Esophagus muscularis mucosa (tissue), 4 donors: Measurements from ENCODE around the gene MUC5B. TPM values are rescaled to one million over a fixed set of nuclear protein-coding genes. Genes with fewer than 3 reads are reported as not detected.

Source experiments
- DNase-seq: peaks from one replicate; pipeline ENCODE4 v3.0.0-alpha.2; 2017; ENCODE audit errors: extremely low spot score
- H3K27ac ChIP-seq, 4 donors: fragments of 200-600 bp; sonication (generic); replicated peaks in 1 of 4; 1 replicate in 3 of 4; 2 replicates in 1 of 4; pipeline ENCODE4 v1.5.1; 2016 to 2019; ENCODE audit warnings: mild to moderate bottlenecking in 1 of 4
- H3K27me3 ChIP-seq, 4 donors: fragments of 200-600 bp; sonication (generic); one replicate each; pipeline versions ENCODE4 v1.5.1 to v1.6.0; 2016 to 2019
- H3K36me3 ChIP-seq, 4 donors: fragments of 200-600 bp; sonication (generic); one replicate each; pipeline ENCODE4 v1.5.1; 2016 to 2019
- H3K4me1 ChIP-seq, 4 donors: fragments of 200-600 bp; sonication (generic); one replicate each; pipeline ENCODE4 v1.5.1; 2016 to 2019
- H3K4me3 ChIP-seq, 4 donors: fragments of 200-600 bp; sonication (generic); 1 replicate in 2 of 4; 2 replicates in 2 of 4; pipeline ENCODE4 v1.5.1; 2016 to 2019; ENCODE audit warnings: mild to moderate bottlenecking in 4 of 4, moderate library complexity in 1 of 4
- H3K9me3 ChIP-seq, 4 donors: fragments of 200-600 bp; sonication (generic); 1 replicate in 3 of 4; 2 replicates in 1 of 4; pipeline ENCODE4 v1.5.1; 2016 to 2019
- EP300 ChIP-seq: sonication (generic); formaldehyde crosslinking; IDR thresholded peaks from one replicate; pipeline ENCODE4 v1.6.1; 2017; ENCODE audit warnings: antibody characterized with exemption
- POLR2A ChIP-seq: fragments of 450-650 bp; IDR thresholded peaks from one replicate; pipeline ENCODE4 v1.6.1; 2017; ENCODE audit warnings: antibody characterized with exemption, moderate library complexity, mild to moderate bottlenecking, low read depth
- POLR2AphosphoS5 ChIP-seq, 2 donors: sonication (generic); formaldehyde crosslinking; IDR thresholded peaks; one replicate each; pipeline ENCODE4 v1.6.1; 2017; ENCODE audit warnings: antibody characterized with exemption in 2 of 2
- WGBS: methylation state at CpG from one replicate; pipeline ENCODE4 v1.1.5; 2018; 5-methylcytosine and 5-hydroxymethylcytosine counted together
- intact Hi-C: fragments of 100-400 bp; cut with DNase I; formaldehyde crosslinking; loops from one replicate; pipeline ENCODE4 v1.15.1; 2023
- total RNA-seq, 4 donors: library from RNA; depleted of rRNA; stranded (reverse); fragments of >200 nt; gene quantifications; one replicate each; pipeline versions ENCODE4 v1.1.0 to v1.2.1, GENCODE V29; 2016
- TF ChIP-seq, protein P1 (sequence below), 3 experiments: fragments of 200-600 bp in 2 of 3; fragments of 450-650 bp in 1 of 3; sonication (generic) in 2 of 3; IDR thresholded peaks; one replicate each; pipeline ENCODE4 v1.5.1; 2017 to 2019; ENCODE audit warnings: antibody characterized with exemption in 3 of 3, mild to moderate bottlenecking in 2 of 3, moderate library complexity in 1 of 3

Gene MUC5B
- total RNA-seq, 4 donors from 2014 or later: under 0.01 to 0.45 (median 0.06) TPM; not detected in 1

DNA sequence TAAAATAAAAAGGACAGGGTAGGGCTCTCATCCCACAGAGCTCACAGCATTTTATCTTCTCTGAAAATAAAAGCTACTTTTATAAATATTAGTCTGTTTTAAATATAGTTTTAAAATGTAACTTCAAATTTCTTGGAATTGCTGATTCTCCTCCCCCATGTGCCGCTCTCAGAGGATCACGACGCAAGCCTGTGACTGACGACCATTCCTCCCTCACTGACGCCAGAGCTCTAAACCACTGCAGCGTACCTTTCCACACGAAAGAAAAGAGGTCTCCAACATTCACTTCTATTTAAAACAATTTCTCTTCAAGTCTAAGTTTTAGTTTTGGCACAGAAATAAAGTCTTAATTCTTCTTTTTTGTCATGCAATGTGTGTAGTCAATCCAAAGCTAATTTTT, 77.3 kb downstream of the MUC5B start:
- TF ChIP-seq EP300 (no peak), POLR2A (no peak)
- TF ChIP-seq, protein P1, sequence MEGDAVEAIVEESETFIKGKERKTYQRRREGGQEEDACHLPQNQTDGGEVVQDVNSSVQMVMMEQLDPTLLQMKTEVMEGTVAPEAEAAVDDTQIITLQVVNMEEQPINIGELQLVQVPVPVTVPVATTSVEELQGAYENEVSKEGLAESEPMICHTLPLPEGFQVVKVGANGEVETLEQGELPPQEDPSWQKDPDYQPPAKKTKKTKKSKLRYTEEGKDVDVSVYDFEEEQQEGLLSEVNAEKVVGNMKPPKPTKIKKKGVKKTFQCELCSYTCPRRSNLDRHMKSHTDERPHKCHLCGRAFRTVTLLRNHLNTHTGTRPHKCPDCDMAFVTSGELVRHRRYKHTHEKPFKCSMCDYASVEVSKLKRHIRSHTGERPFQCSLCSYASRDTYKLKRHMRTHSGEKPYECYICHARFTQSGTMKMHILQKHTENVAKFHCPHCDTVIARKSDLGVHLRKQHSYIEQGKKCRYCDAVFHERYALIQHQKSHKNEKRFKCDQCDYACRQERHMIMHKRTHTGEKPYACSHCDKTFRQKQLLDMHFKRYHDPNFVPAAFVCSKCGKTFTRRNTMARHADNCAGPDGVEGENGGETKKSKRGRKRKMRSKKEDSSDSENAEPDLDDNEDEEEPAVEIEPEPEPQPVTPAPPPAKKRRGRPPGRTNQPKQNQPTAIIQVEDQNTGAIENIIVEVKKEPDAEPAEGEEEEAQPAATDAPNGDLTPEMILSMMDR (IDR thresholded peaks at IDR 0.05): no peak
- no peaks in the 10 kb centered on the region for H3K9me3 ChIP-seq
- 46% methylated on average over 7 of the region's 7 CpGs for WGBS
- H3K36me3 ChIP-seq: peaks cover 5 to 30% (median 19%) of the 10 kb centered on the region in 4 donors
- H3K27ac ChIP-seq: peak overlapping the region; percentile 74 to 95 (median 80)
- no peaks in the 10 kb centered on the region for H3K27me3 ChIP-seq
- H3K4me1 ChIP-seq: peaks cover 57 to 88% (median 75%) of the 10 kb centered on the region in 4 donors
- peak overlapping the region in 1 of 4 donors; percentile 7 for H3K4me3 ChIP-seq
- no peak for DNase-seq
- intact Hi-C loops: no loop called here

DNA sequence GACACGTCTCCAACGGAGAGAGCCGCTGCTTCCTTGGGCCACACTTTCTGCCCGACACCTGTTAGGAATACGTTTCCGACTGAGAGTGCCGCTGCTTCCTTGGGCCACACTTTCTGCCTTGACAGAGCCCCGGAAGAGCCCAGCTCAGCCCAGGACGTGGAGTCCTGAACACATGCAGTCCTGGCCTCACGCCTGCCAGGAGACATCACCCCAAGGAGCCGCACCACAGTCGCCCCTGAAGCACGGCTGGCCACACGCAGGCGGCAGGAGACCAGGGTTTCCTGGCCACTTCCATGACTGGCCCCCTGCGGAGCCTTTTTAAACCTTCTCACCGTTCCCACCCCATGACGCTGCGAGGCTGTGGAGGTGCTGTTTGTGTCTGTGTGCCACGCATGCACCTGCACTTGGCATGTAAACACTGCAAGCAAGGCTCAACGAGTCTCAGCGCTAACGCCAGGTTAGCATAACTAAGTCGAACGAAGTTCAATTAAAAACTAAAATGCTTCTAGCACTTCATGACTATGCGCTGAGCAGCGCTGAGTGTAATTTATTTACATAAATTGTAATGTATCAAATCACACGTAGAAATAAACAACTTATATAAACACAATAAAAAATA, 77.8 kb downstream of the MUC5B start:
- Histone ChIP-seq H3K9me3 (no peaks in the 10 kb centered on the region), H3K4me3 (no peak overlapping the region), H3K27me3 (no peaks in the 10 kb centered on the region), H3K36me3 (peaks cover 3 to 27% (median 19%) of the 10 kb centered on the region in 4 donors), H3K4me1 (peaks cover 57 to 91% (median 81%) of the 10 kb centered on the region in 4 donors), H3K27ac (peak overlapping the region; percentile 74 to 95 (median 80))
- TF ChIP-seq EP300 (no peak), POLR2AphosphoS5 (IDR thresholded peaks at IDR 0.05) (peak; percentile 17 to 33), POLR2A (no peak)
- TF ChIP-seq, protein P1 (IDR thresholded peaks at IDR 0.05): no peak
- intact Hi-C loops: no loop called here
- DNase-seq: no peak
- 71% methylated on average over 15 of the region's 28 CpGs for WGBS

DNA sequence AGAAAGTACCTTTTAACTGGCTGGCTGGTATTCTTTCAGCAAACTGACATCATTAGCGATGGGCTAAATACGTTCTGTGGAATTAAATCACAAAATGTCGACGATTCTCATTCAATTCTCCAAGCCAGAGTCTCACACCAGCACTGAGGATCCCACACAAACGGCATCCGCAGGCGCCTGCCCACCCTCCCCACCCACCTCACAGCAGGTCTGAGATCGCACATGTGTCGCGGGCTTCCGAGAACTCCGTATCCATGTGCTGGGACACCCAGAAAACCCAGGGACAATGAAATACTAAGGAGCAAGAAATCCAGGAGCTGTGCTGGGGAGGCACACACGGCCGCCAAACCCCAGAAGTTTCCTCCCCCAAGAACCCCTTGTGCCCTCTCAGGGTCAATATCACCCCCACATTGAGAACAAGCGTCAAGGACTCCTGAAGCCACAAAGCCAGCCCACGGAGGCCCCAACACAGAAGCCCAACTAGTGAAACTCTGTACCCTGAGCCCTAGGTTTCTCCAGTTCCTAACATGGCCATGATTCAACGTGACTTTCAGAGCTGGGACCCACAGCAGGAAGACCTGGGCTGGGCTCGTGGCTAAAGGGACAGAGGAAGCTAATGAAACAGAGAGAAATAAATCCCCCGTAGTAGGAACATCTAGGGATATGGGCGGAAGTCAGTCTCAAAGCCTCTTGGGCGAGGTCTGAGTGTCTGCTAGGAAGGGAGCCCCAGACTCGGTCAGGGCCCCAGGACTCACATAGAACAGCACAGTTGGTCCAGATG, 78.5 kb downstream of the MUC5B start:
- intact Hi-C loops: no loop called here
- Histone ChIP-seq H3K4me1 (peaks cover 59 to 95% (median 88%) of the 10 kb centered on the region in 4 donors), H3K4me3 (no peak overlapping the region), H3K27me3 (no peaks in the 10 kb centered on the region), H3K36me3 (peaks cover 3 to 26% (median 21%) of the 10 kb centered on the region in 4 donors), H3K27ac (peak overlapping the region; percentile 74 to 95 (median 80)), H3K9me3 (no peaks in the 10 kb centered on the region)
- DNase-seq: no peak
- WGBS: 89% methylated on average over 22 of the region's 22 CpGs
- TF ChIP-seq POLR2A: no peak
- no peak for TF ChIP-seq EP300
- no peak for TF ChIP-seq POLR2AphosphoS5 (IDR thresholded peaks at IDR 0.05)
- TF ChIP-seq, protein P1 (IDR thresholded peaks at IDR 0.05): no peak

DNA sequence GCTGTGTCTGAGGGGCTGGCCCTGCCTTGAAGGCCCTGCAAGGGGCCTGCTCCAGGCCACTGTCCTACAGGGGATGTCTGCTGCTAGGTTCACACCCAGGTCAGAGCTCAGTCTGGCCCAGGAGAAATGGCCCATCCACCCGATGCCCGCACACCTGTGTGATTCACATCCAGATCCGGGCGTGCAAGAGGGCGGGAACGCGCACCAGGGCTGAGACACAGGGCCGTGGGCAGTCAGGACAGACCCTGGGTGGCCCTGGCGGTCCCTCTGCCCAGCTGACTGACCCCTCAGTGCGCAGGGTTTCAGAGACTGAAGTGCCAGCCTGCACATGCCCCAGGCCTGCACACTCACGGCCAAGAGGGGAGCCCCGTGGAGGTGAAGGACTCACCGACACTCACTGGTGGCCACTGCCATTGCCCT, 79.2 kb downstream of the MUC5B start:
- H3K4me3 ChIP-seq: no peak overlapping the region
- H3K27ac ChIP-seq: peak overlapping the region; percentile 72 to 95 (median 79)
- H3K9me3 ChIP-seq: no peaks in the 10 kb centered on the region
- intact Hi-C loops: no loop called here
- H3K36me3 ChIP-seq: peaks cover 3 to 24% (median 21%) of the 10 kb centered on the region in 4 donors
- no peaks in the 10 kb centered on the region for H3K27me3 ChIP-seq
- no peak for DNase-seq
- peaks cover 65 to 100% (median 94%) of the 10 kb centered on the region in 4 donors for H3K4me1 ChIP-seq
- WGBS: 97% methylated on average over 11 of the region's 13 CpGs
- TF ChIP-seq EP300: no peak
- no peak for TF ChIP-seq POLR2A
- TF ChIP-seq, protein P1 (IDR thresholded peaks at IDR 0.05): no peak
- TF ChIP-seq POLR2AphosphoS5 (IDR thresholded peaks at IDR 0.05): no peak
